ENCODE measurements around the gene ZCCHC4.
"Not testable (repeated sequence)": the region's sequence is repeated elsewhere in the genome, so short reads cannot be mapped to it uniquely, and the experiment has no call there.

Gene ZCCHC4

DNA sequence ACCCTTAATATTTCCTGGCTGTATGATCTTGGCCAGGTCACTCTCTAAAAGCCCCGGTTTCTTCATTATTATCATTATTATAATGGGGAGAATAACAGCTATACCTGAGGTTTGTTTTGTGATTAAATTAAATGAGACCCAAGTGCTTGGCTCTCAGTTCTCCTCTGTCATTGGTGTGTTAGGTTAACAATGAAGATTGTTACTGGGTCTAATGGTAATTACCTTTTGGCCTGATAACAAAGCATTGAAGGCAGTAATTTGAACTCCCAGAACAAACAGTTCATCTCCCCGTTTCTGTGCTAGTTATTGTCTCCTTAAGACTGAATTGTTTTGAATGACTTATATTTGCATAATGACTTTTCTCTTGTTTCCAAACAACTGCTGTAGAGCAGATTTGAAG is 57.7 kb downstream of the ZCCHC4 start:
- TF ChIP-seq, protein P1, sequence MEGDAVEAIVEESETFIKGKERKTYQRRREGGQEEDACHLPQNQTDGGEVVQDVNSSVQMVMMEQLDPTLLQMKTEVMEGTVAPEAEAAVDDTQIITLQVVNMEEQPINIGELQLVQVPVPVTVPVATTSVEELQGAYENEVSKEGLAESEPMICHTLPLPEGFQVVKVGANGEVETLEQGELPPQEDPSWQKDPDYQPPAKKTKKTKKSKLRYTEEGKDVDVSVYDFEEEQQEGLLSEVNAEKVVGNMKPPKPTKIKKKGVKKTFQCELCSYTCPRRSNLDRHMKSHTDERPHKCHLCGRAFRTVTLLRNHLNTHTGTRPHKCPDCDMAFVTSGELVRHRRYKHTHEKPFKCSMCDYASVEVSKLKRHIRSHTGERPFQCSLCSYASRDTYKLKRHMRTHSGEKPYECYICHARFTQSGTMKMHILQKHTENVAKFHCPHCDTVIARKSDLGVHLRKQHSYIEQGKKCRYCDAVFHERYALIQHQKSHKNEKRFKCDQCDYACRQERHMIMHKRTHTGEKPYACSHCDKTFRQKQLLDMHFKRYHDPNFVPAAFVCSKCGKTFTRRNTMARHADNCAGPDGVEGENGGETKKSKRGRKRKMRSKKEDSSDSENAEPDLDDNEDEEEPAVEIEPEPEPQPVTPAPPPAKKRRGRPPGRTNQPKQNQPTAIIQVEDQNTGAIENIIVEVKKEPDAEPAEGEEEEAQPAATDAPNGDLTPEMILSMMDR (IDR thresholded peaks at IDR 0.05; ENCODE audit: insufficient read depth, low read depth, low read length, missing control alignments), result no peak
- DNase-seq (ENCODE audit: low read depth), result no peak
- H3K4me3 ChIP-seq (ENCODE audit: low read length), result no peak overlapping the region

DNA sequence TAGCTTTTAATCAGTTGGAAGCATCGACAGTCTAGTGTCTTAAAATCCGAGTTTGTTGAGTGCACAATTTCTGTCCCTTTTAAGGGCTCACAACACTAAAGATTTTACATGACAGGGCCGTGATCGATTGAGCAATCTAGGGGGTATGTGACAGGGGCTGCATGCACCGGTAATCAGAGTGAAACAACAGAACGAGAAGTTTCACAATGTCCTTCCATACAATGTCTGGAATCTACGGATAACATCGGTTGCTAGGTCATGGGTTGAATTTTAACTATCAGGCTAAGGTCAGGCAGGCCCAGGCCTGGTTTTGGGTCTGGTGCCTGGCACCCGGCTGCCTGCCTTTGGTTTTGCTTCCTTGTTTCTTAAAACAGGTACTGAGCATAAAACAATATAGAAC is 60.0 kb downstream of the ZCCHC4 start:
- DNase-seq (ENCODE audit: low read depth); H3K4me3 ChIP-seq (ENCODE audit: low read length): not testable (repeated sequence)

DNA sequence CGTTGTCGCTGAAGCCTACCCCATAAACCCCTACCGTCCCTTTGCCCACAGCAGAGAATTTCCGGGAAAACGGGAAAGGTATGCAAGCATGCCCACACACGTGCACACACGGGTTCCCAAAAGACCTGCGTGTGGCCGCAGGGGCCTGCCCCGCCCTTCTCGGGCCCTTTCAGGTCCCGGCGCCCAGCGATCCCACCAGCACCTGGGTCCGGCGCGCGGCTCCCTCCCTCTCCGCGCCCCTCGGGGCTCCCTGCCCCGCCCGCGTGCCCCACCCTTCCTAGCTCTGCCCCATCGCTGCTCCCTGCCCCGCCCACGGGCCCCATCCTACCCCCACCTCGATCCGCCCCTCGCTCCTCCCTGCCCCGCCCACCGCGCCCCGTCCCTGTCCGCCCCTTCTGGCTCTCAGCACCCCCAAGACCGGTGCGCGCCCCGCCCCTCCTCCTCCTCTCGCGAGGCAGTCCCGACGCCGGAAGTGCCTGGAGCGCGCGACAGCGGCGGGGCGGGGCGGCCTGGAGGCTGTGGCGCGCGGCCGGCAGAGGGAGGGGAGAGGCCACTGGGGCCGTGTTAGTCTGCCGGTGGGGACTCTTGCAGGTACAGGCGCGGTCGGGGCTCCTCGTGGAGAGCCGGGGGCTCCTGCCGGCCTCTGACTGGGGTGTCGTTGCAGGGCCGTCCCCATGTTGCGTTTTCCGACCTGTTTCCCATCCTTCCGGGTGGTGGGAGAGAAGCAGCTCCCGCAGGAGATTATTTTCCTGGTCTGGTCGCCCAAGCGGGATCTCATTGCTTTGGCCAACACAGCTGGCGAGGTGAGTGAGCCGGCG is 64.4 kb downstream of the ZCCHC4 start, which contains the start of gene ANAPC4:
TSS of gene ANAPC4 (plus strand) at position 510 of the 818 bp plus-strand sequence. CDS start at position 675, 165 bp downstream.
- TF ChIP-seq, protein P1 (IDR thresholded peaks at IDR 0.05; ENCODE audit: insufficient read depth, low read depth, low read length, missing control alignments), result no peak
- peak within 1 kb of the TSS; percentile 92 for H3K4me3 ChIP-seq (ENCODE audit: low read length)

DNA sequence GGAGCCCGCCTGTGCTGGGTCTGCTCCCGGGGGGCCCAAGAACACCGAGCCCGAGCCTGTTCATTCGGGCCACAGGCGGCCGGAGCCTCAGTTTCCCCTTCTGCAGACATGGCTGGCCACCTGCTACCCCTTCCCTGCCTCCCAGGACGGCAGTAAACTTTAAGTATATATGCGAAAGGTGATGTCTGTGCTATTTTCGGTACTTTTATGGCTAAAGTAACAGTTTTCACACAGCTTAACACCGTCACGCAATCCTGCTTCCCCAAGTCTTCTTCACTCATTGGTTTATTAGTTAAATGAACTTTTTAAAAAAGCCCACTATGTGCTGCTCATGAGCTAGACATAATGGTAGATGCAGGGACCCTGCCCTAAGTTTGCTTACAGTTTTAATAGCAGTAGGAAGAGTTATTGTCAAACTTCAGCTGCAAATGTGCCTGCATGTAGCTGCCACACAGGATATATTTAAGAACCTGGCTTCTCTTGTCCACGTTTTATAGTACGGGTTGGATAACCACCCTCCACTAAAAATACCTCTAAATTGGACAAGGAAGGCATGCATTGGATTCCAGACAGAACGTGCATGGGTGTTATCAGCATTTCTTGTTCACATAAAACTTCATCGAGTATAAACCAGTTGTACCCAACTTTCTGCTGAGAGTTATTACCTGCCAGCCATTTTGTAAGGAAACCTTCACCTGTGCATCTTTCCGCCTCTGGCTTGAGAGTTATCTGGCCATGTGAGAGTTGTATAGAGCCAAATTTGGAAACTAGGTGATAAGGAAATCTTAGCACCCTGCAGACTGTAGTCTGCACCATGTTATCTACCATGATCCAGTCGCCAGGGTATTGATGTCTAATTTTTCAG is 65.2 kb downstream of the ZCCHC4 start:
- TF ChIP-seq, protein P1 (IDR thresholded peaks at IDR 0.05; ENCODE audit: insufficient read depth, low read depth, low read length, missing control alignments), result no peak
- DNase-seq (ENCODE audit: low read depth), result no peak
- peak overlapping the region; percentile 92 for H3K4me3 ChIP-seq (ENCODE audit: low read length)

More for the DNA sequence above, 64.4 kb downstream of the ZCCHC4 start, which contains the start of gene ANAPC4:
- peak; percentile 94 for DNase-seq (ENCODE audit: low read depth)

DNA sequence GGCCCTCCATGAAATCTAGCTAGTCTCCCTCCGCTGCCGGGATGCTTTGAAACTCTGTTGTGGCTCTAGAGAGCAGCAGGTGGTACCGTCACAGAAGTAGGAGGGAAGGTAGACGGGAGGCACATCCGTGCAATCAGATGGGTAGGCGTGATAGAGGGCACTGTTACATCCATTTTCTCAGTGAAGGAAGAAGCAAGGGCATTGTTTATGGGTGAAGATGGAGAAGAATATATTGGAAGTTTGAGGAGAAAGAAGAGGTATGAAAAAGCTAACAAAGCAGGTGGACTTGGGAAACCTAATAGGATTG is 65.8 kb downstream of the ZCCHC4 start:
- DNase-seq (ENCODE audit: low read depth), result no peak
- H3K4me3 ChIP-seq (ENCODE audit: low read length), result peak overlapping the region; percentile 92
- TF ChIP-seq, protein P1 (IDR thresholded peaks at IDR 0.05; ENCODE audit: insufficient read depth, low read depth, low read length, missing control alignments), result no peak

DNA sequence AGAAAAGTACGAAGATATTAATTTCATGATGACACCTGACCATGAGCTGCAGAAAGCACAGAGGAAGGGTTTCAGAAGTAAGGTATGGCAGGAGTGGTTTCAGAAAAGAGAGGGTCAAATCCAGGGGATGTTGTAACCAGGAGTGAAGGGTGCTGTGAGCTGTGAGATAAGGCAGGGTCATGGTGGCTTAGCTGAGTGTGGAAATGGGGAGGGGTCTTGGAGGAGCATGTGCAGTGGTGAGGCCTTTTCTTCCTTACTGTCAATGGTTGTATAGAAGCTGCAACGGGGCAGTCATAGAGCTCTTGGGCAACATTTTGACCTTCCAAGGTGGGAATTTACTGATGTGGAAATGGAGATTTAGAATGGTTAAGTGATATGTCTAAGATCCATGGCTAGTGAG is 67.0 kb downstream of the ZCCHC4 start:
- no peak overlapping the region for H3K4me3 ChIP-seq (ENCODE audit: low read length)
- no peak for DNase-seq (ENCODE audit: low read depth)
- TF ChIP-seq, protein P1 (IDR thresholded peaks at IDR 0.05; ENCODE audit: insufficient read depth, low read depth, low read length, missing control alignments), result no peak

DNA sequence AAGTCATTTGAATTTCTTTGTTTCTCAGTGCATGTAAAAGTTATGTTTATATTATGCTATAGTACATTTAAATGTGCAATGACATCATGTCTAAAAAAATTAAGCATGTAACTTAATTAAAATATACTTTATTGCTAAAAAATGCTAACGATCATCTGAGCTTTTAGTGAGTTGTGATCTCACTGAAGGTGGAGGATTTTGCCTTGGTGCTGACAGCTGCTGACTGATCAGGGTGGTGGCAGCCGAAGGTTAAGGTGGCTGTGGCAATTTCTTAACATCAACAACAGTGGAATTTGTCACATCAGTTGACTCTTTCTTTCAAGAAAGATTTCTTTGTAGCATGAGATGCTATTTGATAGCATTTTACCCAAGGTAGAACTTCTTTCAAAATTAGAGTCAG is 71.1 kb downstream of the ZCCHC4 start:
- H3K4me3 ChIP-seq (ENCODE audit: low read length), result no peak overlapping the region
- DNase-seq (ENCODE audit: low read depth), result no peak
- TF ChIP-seq, protein P1 (IDR thresholded peaks at IDR 0.05; ENCODE audit: insufficient read depth, low read depth, low read length, missing control alignments), result no peak
